GM12878 (cell line): Measurements from ENCODE around the gene NOP53.
"Not testable (repeated sequence)": the region's sequence is repeated elsewhere in the genome, so short reads cannot be mapped to it uniquely, and the experiment has no call there.

Experiments used
- EP300 ChIP-seq, 2 experiments: fragments of 150-350 bp in 1 of 2; IDR thresholded peaks; 2 replicates each; pipeline ENCODE4 v1.6.1; 2011 to 2012; ENCODE audit warnings: low read depth in 2 of 2, low read length in 2 of 2, borderline replicate concordance in 1 of 2, improper control_type of control experiment in 1 of 2, inconsistent platforms in 1 of 2; ENCODE audit not compliant: control insufficient read depth in 1 of 2
- GABPA ChIP-seq: IDR thresholded peaks from 2 replicates; pipeline ENCODE4 v1.6.1; 2014; ENCODE audit warnings: antibody characterized with exemption, low read depth, mild to moderate bottlenecking, inconsistent platforms
- IKZF2 ChIP-seq, 2 experiments: fragments of 450-650 bp; IDR thresholded peaks; 2 replicates each; pipeline ENCODE4 v1.6.1; 2017; ENCODE audit warnings: mild to moderate bottlenecking in 2 of 2, moderate library complexity in 2 of 2
- PML ChIP-seq: IDR thresholded peaks from 2 replicates; pipeline ENCODE4 v1.6.1; 2012; ENCODE audit warnings: low read length, inconsistent platforms
- SPI1 ChIP-seq: IDR thresholded peaks from 2 replicates; pipeline ENCODE4 v1.6.1; 2011; ENCODE audit warnings: low read depth, mild to moderate bottlenecking, low read length, moderate library complexity, borderline replicate concordance; ENCODE audit not compliant: insufficient read depth
- SREBF1 ChIP-seq: IDR thresholded peaks from 2 replicates; pipeline ENCODE4 v1.6.1; 2012; ENCODE audit warnings: mild to moderate bottlenecking, low read length
- SUZ12 ChIP-seq: fragments of 200-600 bp; sonication (generic); IDR thresholded peaks from one replicate; pipeline ENCODE4 v1.6.1; 2018; ENCODE audit warnings: antibody characterized with exemption, mild to moderate bottlenecking; ENCODE audit not compliant: unreplicated experiment
- TAF1 ChIP-seq: IDR thresholded peaks from 2 replicates; pipeline ENCODE4 v1.6.1; 2011; ENCODE audit warnings: mild to moderate bottlenecking, low read depth, low read length, borderline replicate concordance
- ZNF24 ChIP-seq: fragments of 450-650 bp; IDR thresholded peaks from 2 replicates; pipeline ENCODE4 v1.6.1; 2017; ENCODE audit warnings: antibody characterized with exemption, mild to moderate bottlenecking
- TF ChIP-seq, protein P1 (sequence below): fragments of 450-650 bp; IDR thresholded peaks from 2 replicates; pipeline ENCODE4 v1.6.1; 2016; ENCODE audit warnings: mild to moderate bottlenecking
- TF ChIP-seq, protein P2 (sequence below): fragments of 450-650 bp; formaldehyde crosslinking; IDR thresholded peaks from 2 replicates; pipeline ENCODE4 v1.4.0; 2022; ENCODE audit warnings: mild to moderate bottlenecking, moderate library complexity

- TF ChIP-seq PML; TAF1; SPI1; SREBF1; IKZF2 (IDR thresholded peaks at IDR 0.05); EP300 (IDR thresholded peaks at IDR 0.05; ENCODE audit: borderline replicate concordance in 1 of 2, control insufficient read depth in 1 of 2, low read depth in 2 of 2, low read length in 2 of 2); GABPA; ZNF24; SUZ12: not testable (repeated sequence)
- TF ChIP-seq, protein P1, sequence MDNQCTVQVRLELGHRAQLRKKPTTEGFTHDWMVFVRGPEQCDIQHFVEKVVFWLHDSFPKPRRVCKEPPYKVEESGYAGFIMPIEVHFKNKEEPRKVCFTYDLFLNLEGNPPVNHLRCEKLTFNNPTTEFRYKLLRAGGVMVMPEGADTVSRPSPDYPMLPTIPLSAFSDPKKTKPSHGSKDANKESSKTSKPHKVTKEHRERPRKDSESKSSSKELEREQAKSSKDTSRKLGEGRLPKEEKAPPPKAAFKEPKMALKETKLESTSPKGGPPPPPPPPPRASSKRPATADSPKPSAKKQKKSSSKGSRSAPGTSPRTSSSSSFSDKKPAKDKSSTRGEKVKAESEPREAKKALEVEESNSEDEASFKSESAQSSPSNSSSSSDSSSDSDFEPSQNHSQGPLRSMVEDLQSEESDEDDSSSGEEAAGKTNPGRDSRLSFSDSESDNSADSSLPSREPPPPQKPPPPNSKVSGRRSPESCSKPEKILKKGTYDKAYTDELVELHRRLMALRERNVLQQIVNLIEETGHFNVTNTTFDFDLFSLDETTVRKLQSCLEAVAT = not testable (repeated sequence)
- TF ChIP-seq, protein P2, sequence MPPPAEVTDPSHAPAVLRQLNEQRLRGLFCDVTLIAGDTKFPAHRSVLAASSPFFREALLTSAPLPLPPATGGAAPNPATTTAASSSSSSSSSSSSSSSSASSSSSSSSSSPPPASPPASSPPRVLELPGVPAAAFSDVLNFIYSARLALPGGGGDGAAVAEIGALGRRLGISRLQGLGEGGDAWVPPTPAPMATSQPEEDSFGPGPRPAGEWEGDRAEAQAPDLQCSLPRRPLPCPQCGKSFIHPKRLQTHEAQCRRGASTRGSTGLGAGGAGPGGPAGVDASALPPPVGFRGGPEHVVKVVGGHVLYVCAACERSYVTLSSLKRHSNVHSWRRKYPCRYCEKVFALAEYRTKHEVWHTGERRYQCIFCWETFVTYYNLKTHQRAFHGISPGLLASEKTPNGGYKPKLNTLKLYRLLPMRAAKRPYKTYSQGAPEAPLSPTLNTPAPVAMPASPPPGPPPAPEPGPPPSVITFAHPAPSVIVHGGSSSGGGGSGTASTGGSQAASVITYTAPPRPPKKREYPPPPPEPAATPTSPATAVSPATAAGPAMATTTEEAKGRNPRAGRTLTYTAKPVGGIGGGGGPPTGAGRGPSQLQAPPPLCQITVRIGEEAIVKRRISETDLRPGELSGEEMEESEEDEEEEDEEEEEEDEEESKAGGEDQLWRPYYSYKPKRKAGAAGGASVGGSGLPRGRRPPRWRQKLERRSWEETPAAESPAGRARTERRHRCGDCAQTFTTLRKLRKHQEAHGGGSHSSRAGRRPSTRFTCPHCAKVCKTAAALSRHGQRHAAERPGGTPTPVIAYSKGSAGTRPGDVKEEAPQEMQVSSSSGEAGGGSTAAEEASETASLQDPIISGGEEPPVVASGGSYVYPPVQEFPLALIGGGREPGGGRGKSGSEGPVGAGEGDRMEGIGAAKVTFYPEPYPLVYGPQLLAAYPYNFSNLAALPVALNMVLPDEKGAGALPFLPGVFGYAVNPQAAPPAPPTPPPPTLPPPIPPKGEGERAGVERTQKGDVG (CRISPR knock-in tag) = not testable (repeated sequence)
Observed at GRCh38 chr19:47803148-47803547, 57.8 kb downstream of the NOP53 start.
